Measurements from ENCODE around the gene MBD3L2.
"Not testable (repeated sequence)": the region's sequence is repeated elsewhere in the genome, so short reads cannot be mapped to it uniquely, and the experiment has no call there.

The MBD3L2 gene

GRCh38 chr19:7049021-7049420, at the start of gene MBD3L2:
MBD3L2 (plus strand) TSS chr19:7049321; CDS start chr19:7049374, 53 bp downstream.
- not testable (repeated sequence) for DNase-seq

GRCh38 chr19:6999933-7000332, 49.2 kb upstream of the MBD3L2 start:
- DNase-seq, result no peak

- DNase-seq, result no peak
Measured at GRCh38 chr19:7000333-7000732, 48.8 kb upstream of the MBD3L2 start.

DNA sequence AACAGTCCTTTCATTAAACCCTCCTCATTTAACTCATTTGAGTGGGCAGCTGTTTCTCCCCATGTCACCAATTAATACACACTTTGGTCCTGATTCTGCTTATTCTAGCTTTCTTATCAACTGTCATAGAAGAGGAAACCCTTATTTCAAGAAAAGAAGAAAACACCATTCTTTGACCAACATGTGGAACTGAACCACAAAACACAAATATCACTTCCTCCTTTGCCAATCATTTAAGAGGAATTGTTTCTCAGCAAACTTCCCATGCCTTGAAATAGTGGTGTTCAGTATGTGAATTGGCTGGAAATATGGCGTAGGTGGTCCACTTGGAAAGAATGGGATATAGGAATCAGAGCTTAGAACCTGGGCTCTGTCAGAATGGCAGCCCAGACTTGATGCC, 48.3 kb upstream of the MBD3L2 start:
- no peak for DNase-seq

- DNase-seq, result peak in 1 of 51 donors; percentile 3
Measured at GRCh38 chr19:7004313-7004931, 44.7 kb upstream of the MBD3L2 start.

GRCh38 chr19:7006135-7006704, 42.9 kb upstream of the MBD3L2 start:
- DNase-seq, result no peak

DNA sequence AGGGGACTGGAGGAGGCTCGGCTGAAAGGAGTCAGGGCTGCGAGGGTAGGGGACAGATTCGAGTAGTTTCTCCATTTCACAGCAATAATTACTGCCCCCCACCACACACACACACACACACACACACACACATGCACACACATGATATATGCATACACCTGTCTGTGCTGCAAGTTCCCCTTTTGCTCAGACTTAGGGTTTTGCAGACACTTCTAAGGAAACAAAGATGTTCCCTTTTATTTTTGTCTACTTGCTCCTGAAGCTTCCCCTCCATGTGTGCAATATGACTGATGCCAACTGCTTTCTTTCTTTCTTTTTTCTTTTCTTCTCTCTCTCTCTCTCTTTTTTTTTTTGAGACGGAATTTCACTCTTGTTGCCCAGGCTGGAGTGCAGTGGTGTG, 41.3 kb upstream of the MBD3L2 start:
- DNase-seq, result no peak

DNA sequence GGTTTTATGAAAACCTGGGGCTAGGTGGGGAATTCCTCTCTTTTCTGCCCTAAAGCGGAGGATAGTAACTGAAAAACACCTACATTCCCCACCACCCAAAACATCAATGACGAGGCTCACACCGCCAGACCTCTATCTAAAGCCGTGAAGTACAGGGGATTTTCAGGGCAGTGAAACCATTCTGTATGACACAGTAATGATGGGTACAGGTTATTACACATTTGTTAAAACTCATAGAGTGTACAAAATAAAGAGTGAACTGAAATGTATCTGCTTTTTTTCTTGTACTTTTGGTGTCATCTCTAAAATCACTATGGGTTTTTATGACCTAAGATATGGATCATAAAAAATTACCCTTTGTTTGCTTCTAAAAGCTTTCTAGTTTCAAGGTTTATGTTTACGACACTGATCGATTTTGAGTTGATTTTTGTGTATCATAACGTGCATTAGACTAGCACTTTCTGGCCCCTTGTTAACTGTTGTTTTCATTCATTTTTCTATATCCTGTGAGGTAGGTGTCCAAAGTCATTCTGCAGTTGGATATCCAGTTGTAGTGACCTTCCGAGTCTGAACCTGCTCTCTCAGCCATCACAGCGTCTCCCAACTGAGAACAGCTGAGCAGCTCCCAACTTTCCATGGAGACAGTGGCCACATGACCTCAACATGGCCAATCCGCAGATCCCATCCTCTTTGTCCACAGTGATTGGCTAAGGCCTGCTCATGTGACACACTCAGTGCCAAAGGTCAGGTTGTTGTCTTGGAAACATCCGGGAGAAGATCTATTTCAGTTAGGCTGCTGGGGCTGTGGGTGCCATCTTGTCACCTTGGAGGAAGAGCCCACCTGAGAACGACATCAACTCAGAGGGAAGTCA, 38.2 kb upstream of the MBD3L2 start:
- no peak for DNase-seq

DNA sequence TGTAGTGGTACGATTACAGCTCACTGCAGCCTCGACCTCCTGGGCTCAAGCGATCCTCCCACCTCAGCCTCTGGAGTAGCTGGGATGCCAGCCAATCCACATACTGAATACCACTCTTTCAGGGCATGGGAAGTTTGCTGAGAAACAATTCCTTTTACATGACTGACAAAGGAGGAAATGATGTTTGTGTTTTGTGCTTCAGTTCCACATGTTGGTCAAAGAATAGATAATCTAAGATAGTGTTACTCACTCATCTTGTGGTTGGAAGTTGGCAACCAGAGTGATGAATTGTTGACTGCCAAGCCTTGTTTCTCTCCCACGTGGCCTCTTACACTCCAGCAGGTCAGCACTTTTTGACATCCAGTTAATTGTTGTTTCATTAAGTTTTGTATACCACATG, 35.4 kb upstream of the MBD3L2 start:
- DNase-seq, result no peak

- DNase-seq, result no peak
Measured at GRCh38 chr19:7018828-7019227, 30.3 kb upstream of the MBD3L2 start.

- not testable (repeated sequence) for DNase-seq
Measured at GRCh38 chr19:7021331-7021730, 27.8 kb upstream of the MBD3L2 start, which contains the start of gene MBD3L2B. MBD3L2B (minus strand) TSS chr19:7021431; CDS start chr19:7021397, 34 bp downstream.

GRCh38 chr19:7028790-7029189, 20.3 kb upstream of the MBD3L2 start:
- not testable (repeated sequence) for DNase-seq

DNA sequence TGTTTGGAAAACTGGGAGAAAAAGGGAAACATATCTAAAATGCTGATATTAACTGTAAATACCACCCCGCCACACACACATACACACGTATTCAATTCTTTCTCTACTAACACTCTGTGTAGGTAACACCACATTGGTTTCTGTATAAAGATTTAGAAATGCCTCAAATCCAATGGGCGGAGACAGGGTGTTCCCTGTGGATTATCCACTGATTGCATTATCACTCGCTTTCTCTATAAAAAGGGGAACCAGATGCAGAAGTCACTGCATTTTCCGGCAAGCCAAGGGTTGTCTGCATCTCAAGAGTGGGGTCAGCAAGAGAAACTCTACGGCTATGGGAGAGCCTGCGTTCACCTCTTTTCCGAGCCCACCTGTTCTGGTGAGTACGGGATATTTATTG, 18.8 kb upstream of the MBD3L2 start, which contains the start of gene MBD3L5:
Gene MBD3L5, plus strand, starts transcription at position 301 of the 400 bp plus-strand sequence. Its CDS starts 34 bp downstream, at position 335.
- DNase-seq, result not testable (repeated sequence)

DNA sequence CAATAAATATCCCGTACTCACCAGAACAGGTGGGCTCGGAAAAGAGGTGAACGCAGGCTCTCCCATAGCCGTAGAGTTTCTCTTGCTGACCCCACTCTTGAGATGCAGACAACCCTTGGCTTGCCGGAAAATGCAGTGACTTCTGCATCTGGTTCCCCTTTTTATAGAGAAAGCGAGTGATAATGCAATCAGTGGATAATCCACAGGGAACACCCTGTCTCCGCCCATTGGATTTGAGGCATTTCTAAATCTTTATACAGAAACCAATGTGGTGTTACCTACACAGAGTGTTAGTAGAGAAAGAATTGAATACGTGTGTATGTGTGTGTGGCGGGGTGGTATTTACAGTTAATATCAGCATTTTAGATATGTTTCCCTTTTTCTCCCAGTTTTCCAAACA, 9.0 kb upstream of the MBD3L2 start, which contains the start of gene MBD3L4:
Gene MBD3L4, minus strand, starts transcription at position 101 of the 400 bp plus-strand sequence. Its CDS starts 35 bp downstream, at position 66.
- not testable (repeated sequence) for DNase-seq

- DNase-seq, result not testable (repeated sequence)
Measured at GRCh38 chr19:7041563-7041962, 7.6 kb upstream of the MBD3L2 start.

- not testable (repeated sequence) for DNase-seq
Measured at GRCh38 chr19:7051421-7051820, 2.3 kb downstream of the MBD3L2 start.

DNA sequence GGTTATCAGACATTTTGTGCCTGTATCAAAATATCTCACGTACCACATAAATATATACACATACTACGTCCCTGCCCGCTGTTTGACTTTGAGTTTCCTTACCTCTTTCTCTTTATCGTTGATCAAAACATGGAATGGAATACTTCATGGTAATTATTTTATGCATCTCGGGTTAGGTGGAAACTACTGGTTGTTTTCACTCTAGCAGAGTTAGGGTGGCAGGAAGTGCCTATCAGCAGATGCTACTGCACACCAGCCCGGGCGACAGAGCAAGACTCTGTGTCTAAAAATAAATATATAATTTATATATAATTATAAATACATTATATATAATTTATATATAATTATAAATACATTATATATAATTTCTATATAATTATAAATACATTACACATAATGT, 3.8 kb downstream of the MBD3L2 start:
- not testable (repeated sequence) for DNase-seq

GRCh38 chr19:7054635-7055368, 5.7 kb downstream of the MBD3L2 start:
- DNase-seq, result not testable (repeated sequence)

GRCh38 chr19:7055679-7056078, 6.6 kb downstream of the MBD3L2 start:
- DNase-seq, result not testable (repeated sequence)

DNA sequence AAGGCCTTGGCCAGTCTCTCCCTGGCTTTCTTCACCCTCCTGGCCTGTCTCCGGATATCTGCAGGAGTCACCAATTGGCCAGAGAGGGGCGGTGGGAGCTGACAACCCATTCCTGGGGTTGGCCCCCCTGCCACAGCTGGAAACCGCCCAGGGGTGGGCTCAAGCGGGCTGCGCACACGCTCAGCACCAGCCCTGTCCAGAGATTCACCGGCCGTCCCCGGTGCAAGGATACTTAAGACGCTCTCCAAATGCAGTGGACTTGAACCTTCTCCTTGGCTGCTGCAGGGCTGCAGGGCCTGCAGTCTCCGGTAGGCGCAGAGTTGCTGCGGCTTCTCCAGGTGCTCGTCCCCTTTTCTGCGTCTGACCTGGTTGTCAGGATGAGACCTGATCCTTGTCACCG, 7.2 kb downstream of the MBD3L2 start:
- not testable (repeated sequence) for DNase-seq

DNA sequence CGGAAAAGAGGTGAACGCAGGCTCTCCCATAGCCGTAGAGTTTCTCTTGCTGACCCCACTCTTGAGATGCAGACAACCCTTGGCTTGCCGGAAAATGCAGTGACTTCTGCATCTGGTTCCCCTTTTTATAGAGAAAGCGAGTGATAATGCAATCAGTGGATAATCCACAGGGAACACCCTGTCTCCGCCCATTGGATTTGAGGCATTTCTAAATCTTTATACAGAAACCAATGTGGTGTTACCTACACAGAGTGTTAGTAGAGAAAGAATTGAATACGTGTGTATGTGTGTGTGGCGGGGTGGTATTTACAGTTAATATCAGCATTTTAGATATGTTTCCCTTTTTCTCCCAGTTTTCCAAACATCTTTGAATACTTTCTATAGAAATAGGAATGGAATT, 9.5 kb downstream of the MBD3L2 start, which contains the start of gene MBD3L3:
Gene MBD3L3, minus strand, starts transcription at position 101 of the 400 bp plus-strand sequence. Its CDS starts 71 bp downstream, at position 30.
- DNase-seq, result not testable (repeated sequence)

Data from hypothalamus (tissue), 51 donors.